Large intestine (tissue), 3 donors: ENCODE results near the gene PARP6. TPM values are rescaled to one million over a fixed set of nuclear protein-coding genes. Genes with fewer than 3 reads are reported as not detected.

Experiments used
- DNase-seq, 2 donors: peaks; one replicate each; pipeline versions ENCODE4 v3.0.0 to v3.0.0-alpha.2; 2013
- H3K27ac ChIP-seq: one replicate; pipeline ENCODE4 v1.5.1; 2013; ENCODE audit warnings: low read length
- H3K27me3 ChIP-seq: 2 replicates; pipeline ENCODE4 v1.6.1; 2013; ENCODE audit warnings: low read length; ENCODE audit not compliant: control insufficient read depth, insufficient read depth
- H3K36me3 ChIP-seq: 2 replicates; pipeline ENCODE4 v1.6.1; 2013; ENCODE audit warnings: low read length; ENCODE audit not compliant: control insufficient read depth, insufficient read depth
- H3K4me1 ChIP-seq: one replicate; pipeline ENCODE4 v1.6.1; 2013; ENCODE audit warnings: low read length; ENCODE audit not compliant: control insufficient read depth, insufficient read depth
- H3K4me3 ChIP-seq: one replicate; pipeline ENCODE4 v1.5.1; 2013; ENCODE audit warnings: low read length
- H3K9me3 ChIP-seq: one replicate; pipeline ENCODE4 v1.6.1; 2013; ENCODE audit warnings: mild to moderate bottlenecking, low read depth, low read length, moderate library complexity; ENCODE audit not compliant: control insufficient read depth
- WGBS: methylation state at CpG from one replicate; pipeline ENCODE4 v1.1.5; 2013; ENCODE audit warnings: low lambda C conversion rate; ENCODE audit not compliant: insufficient coverage; 5-methylcytosine and 5-hydroxymethylcytosine counted together
- polyA plus RNA-seq: library from polyadenylated mRNA; unstranded; fragments of 120-200 nt; gene quantifications from one replicate; pipeline ENCODE4 v1.2.1, GENCODE V29; 2013

The PARP6 gene
- polyA plus RNA-seq, 1 donor = 74.3 TPM

- WGBS = no CpG with 5 or more reads among the region's 1 CpG
- H3K4me3 ChIP-seq = no peak overlapping the region
- no peak overlapping the region for H3K27ac ChIP-seq
- H3K27me3 ChIP-seq = no peaks in the 10 kb centered on the region
- H3K9me3 ChIP-seq = no peaks in the 10 kb centered on the region
- H3K4me1 ChIP-seq = no peaks in the 10 kb centered on the region
- no peak for DNase-seq
- peaks cover 66% of the 10 kb centered on the region for H3K36me3 ChIP-seq
These were observed 23.8 kb downstream of the PARP6 start for GRCh38 chr15:72248514-72248913.

- no peak for DNase-seq
- Histone ChIP-seq H3K9me3 (no peaks in the 10 kb centered on the region), H3K36me3 (peaks cover 54% of the 10 kb centered on the region), H3K4me3 (no peak overlapping the region), H3K27me3 (no peaks in the 10 kb centered on the region), H3K27ac (no peak overlapping the region), H3K4me1 (no peaks in the 10 kb centered on the region)
- WGBS = 56% methylated on average over 1 of the region's 2 CpGs
These were observed 29.5 kb downstream of the PARP6 start for GRCh38 chr15:72242775-72243370.

- peak in 1 of 2 donors; percentile 65 for DNase-seq
- no peaks in the 10 kb centered on the region for H3K4me1 ChIP-seq
- no peak overlapping the region for H3K4me3 ChIP-seq
- H3K27ac ChIP-seq = peak overlapping the region; percentile 18
- H3K9me3 ChIP-seq = no peaks in the 10 kb centered on the region
- H3K27me3 ChIP-seq = no peaks in the 10 kb centered on the region
- H3K36me3 ChIP-seq = peaks cover 43% of the 10 kb centered on the region
These were observed 32.7 kb downstream of the PARP6 start for GRCh38 chr15:72239652-72240051.

GRCh38 chr15:72238586-72238985, 33.8 kb downstream of the PARP6 start:
- Histone ChIP-seq H3K4me1 (no peaks in the 10 kb centered on the region), H3K9me3 (no peaks in the 10 kb centered on the region), H3K27me3 (no peaks in the 10 kb centered on the region), H3K36me3 (peaks cover 34% of the 10 kb centered on the region), H3K4me3 (no peak overlapping the region), H3K27ac (no peak overlapping the region)
- no peak for DNase-seq
- no CpG with 5 or more reads among the region's 3 CpGs for WGBS

- no CpG with 5 or more reads among the region's 1 CpG for WGBS
- peaks cover 29% of the 10 kb centered on the region for H3K36me3 ChIP-seq
- H3K4me1 ChIP-seq = no peaks in the 10 kb centered on the region
- no peaks in the 10 kb centered on the region for H3K27me3 ChIP-seq
- no peak overlapping the region for H3K4me3 ChIP-seq
- no peak overlapping the region for H3K27ac ChIP-seq
- no peak for DNase-seq
- H3K9me3 ChIP-seq = no peaks in the 10 kb centered on the region
These were observed 34.5 kb downstream of the PARP6 start for GRCh38 chr15:72237853-72238224.

GRCh38 chr15:72237029-72237852, 35.1 kb downstream of the PARP6 start:
- no peak overlapping the region for H3K4me3 ChIP-seq
- WGBS = no CpG with 5 or more reads among the region's 3 CpGs

GRCh38 chr15:72236381-72237003, 35.9 kb downstream of the PARP6 start:
- Histone ChIP-seq H3K27me3 (no peaks in the 10 kb centered on the region), H3K27ac (no peak overlapping the region), H3K4me1 (peaks cover 8% of the 10 kb centered on the region), H3K36me3 (peaks cover 16% of the 10 kb centered on the region), H3K4me3 (no peak overlapping the region), H3K9me3 (no peaks in the 10 kb centered on the region)
- DNase-seq = no peak
- WGBS = no CpG with 5 or more reads among the region's 2 CpGs

More at GRCh38 chr15:72237029-72237852, 35.1 kb downstream of the PARP6 start:
- peaks cover 4% of the 10 kb centered on the region for H3K4me1 ChIP-seq
- DNase-seq = no peak
- no peaks in the 10 kb centered on the region for H3K9me3 ChIP-seq
- no peak overlapping the region for H3K27ac ChIP-seq
- no peaks in the 10 kb centered on the region for H3K27me3 ChIP-seq
- H3K36me3 ChIP-seq = peaks cover 23% of the 10 kb centered on the region

DNA sequence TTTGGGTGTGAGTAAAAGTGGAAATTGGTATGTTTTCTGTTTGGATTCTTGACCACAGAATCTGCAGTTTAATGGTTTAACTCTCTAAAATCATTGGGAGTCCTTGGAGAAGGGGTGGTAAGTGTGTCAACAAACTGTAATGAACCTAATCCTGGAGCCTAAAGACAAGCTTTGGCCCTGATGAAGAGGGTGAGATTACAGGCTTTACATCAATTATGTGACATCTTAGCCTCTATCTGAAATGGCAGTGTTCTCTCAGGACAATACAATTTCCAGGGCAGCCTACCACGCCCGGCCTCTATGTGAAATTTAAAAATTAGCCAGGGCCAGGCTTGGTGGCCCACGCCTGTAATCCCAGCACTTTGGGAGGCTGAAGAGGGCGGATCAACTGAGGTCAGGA, 37.1 kb downstream of the PARP6 start:
- no peaks in the 10 kb centered on the region for H3K27me3 ChIP-seq
- H3K4me1 ChIP-seq = peaks cover 8% of the 10 kb centered on the region
- DNase-seq = no peak
- H3K4me3 ChIP-seq = no peak overlapping the region
- no CpG with 5 or more reads among the region's 4 CpGs for WGBS
- peaks cover 4% of the 10 kb centered on the region for H3K36me3 ChIP-seq
- H3K27ac ChIP-seq = no peak overlapping the region
- H3K9me3 ChIP-seq = no peaks in the 10 kb centered on the region

DNA sequence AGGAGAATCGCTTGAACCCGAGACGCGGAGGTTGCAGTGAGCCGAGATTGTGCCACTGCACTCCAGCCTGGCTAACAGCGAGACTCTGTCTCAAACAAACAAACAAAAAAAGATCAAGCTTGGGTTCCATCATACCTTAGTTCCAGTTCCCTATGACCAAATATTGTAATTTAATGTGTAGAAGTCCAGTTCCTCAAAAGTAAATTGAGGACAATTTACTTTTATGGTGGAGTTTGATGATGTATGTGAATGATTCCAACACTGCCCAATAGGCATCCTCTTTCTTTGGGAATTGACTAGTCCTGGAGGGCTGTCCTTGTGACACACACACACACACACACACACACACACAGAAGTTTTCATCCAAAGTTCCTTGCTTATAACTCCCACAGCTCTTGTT, 38.6 kb downstream of the PARP6 start:
- Histone ChIP-seq H3K36me3 (no peaks in the 10 kb centered on the region), H3K9me3 (no peaks in the 10 kb centered on the region), H3K4me3 (no peak overlapping the region), H3K4me1 (peaks cover 13% of the 10 kb centered on the region), H3K27ac (no peak overlapping the region), H3K27me3 (no peaks in the 10 kb centered on the region)
- DNase-seq = no peak
- 100% methylated on average over 6 of the region's 6 CpGs for WGBS

GRCh38 chr15:72231833-72232478, 40.4 kb downstream of the PARP6 start:
- no peaks in the 10 kb centered on the region for H3K9me3 ChIP-seq
- peak overlapping the region; percentile 96 for H3K27ac ChIP-seq
- no peaks in the 10 kb centered on the region for H3K27me3 ChIP-seq
- no CpG with 5 or more reads among the region's 16 CpGs for WGBS
- peak overlapping the region; percentile 85 for H3K4me3 ChIP-seq
- no peaks in the 10 kb centered on the region for H3K36me3 ChIP-seq
- peaks cover 27% of the 10 kb centered on the region for H3K4me1 ChIP-seq
- DNase-seq = peak; percentile 38 to 68
